ENCODE data around the gene PTPA. TPM values are rescaled to one million over a fixed set of nuclear protein-coding genes. Genes with fewer than 3 reads are reported as not detected.
"Not testable (repeated sequence)": the region's sequence is repeated elsewhere in the genome, so short reads cannot be mapped to it uniquely, and the experiment has no call there.

PTPA gene
- total RNA-seq, 4 donors from 2014 or later, result 59.1 to 108 (median 83.8) TPM

GRCh38 chr9:129187042-129187441, 75.8 kb downstream of the PTPA start:
- Histone ChIP-seq H3K27ac (no peak overlapping the region), H3K4me3 (no peak overlapping the region), H3K4me1 (peaks cover 4% of the 10 kb centered on the region), H3K27me3 (no peaks in the 10 kb centered on the region), H3K36me3 (no peaks in the 10 kb centered on the region), H3K9me3 (no peaks in the 10 kb centered on the region)
- no peak for TF ChIP-seq CTCF (IDR thresholded peaks at IDR 0.05)
- no peak for TF ChIP-seq POLR2AphosphoS5 (IDR thresholded peaks at IDR 0.05)
- no peak for TF ChIP-seq POLR2A (IDR thresholded peaks at IDR 0.05)
- no peak for TF ChIP-seq EP300 (IDR thresholded peaks at IDR 0.05)
- no peak for DNase-seq (ENCODE audit: low spot score in 2 of 2)
- 83% methylated on average over 1 of the region's 1 CpG for WGBS

GRCh38 chr9:129189971-129190370, 78.8 kb downstream of the PTPA start:
- H3K9me3 ChIP-seq; H3K36me3 ChIP-seq; H3K27ac ChIP-seq; H3K4me1 ChIP-seq; DNase-seq (ENCODE audit: low spot score in 2 of 2); H3K27me3 ChIP-seq; H3K4me3 ChIP-seq: not testable (repeated sequence)
- WGBS, result 93% methylated on average over 8 of the region's 8 CpGs

- WGBS, result 95% methylated on average over 7 of the region's 7 CpGs
These were observed 80.0 kb downstream of the PTPA start for GRCh38 chr9:129191234-129191633.

GRCh38 chr9:129193655-129194054, 82.4 kb downstream of the PTPA start:
- WGBS, result 83% methylated on average over 7 of the region's 7 CpGs
- H3K4me3 ChIP-seq, result no peak overlapping the region
- DNase-seq (ENCODE audit: low spot score in 2 of 2), result no peak
- H3K9me3 ChIP-seq, result no peaks in the 10 kb centered on the region
- peaks cover 10% of the 10 kb centered on the region for H3K4me1 ChIP-seq
- H3K36me3 ChIP-seq, result no peaks in the 10 kb centered on the region
- no peak overlapping the region for H3K27ac ChIP-seq
- TF ChIP-seq POLR2AphosphoS5 (IDR thresholded peaks at IDR 0.05) (no peak), CTCF (IDR thresholded peaks at IDR 0.05) (no peak), POLR2A (IDR thresholded peaks at IDR 0.05) (no peak), EP300 (IDR thresholded peaks at IDR 0.05) (no peak)
- H3K27me3 ChIP-seq, result peaks cover 5% of the 10 kb centered on the region

More at GRCh38 chr9:129191234-129191633, 80.0 kb downstream of the PTPA start:
- no peak overlapping the region for H3K27ac ChIP-seq
- H3K36me3 ChIP-seq, result no peaks in the 10 kb centered on the region
- H3K9me3 ChIP-seq, result no peaks in the 10 kb centered on the region
- no peaks in the 10 kb centered on the region for H3K4me1 ChIP-seq
- peaks cover 5% of the 10 kb centered on the region for H3K27me3 ChIP-seq
- H3K4me3 ChIP-seq, result no peak overlapping the region
- TF ChIP-seq POLR2AphosphoS5 (IDR thresholded peaks at IDR 0.05) (no peak), EP300 (IDR thresholded peaks at IDR 0.05) (no peak), CTCF (IDR thresholded peaks at IDR 0.05) (no peak), POLR2A (IDR thresholded peaks at IDR 0.05) (no peak)
- DNase-seq (ENCODE audit: low spot score in 2 of 2), result no peak

- TF ChIP-seq EP300 (IDR thresholded peaks at IDR 0.05) (no peak), POLR2AphosphoS5 (IDR thresholded peaks at IDR 0.05) (no peak), POLR2A (IDR thresholded peaks at IDR 0.05) (no peak), CTCF (IDR thresholded peaks at IDR 0.05) (no peak)
- DNase-seq (ENCODE audit: low spot score in 2 of 2), result no peak
- Histone ChIP-seq H3K9me3 (no peaks in the 10 kb centered on the region), H3K27ac (no peak overlapping the region), H3K36me3 (no peaks in the 10 kb centered on the region), H3K27me3 (peaks cover 5% of the 10 kb centered on the region), H3K4me1 (peaks cover 16% of the 10 kb centered on the region), H3K4me3 (no peak overlapping the region)
- WGBS, result 78% methylated on average over 3 of the region's 3 CpGs
These were observed 83.0 kb downstream of the PTPA start for GRCh38 chr9:129194221-129194620.

- Histone ChIP-seq H3K27ac (no peak overlapping the region), H3K36me3 (no peaks in the 10 kb centered on the region), H3K27me3 (peaks cover 5% of the 10 kb centered on the region), H3K4me1 (peaks cover 16% of the 10 kb centered on the region), H3K4me3 (no peak overlapping the region), H3K9me3 (no peaks in the 10 kb centered on the region)
- DNase-seq (ENCODE audit: low spot score in 2 of 2), result no peak
- 90% methylated on average over 9 of the region's 10 CpGs for WGBS
- TF ChIP-seq POLR2A (IDR thresholded peaks at IDR 0.05) (no peak), POLR2AphosphoS5 (IDR thresholded peaks at IDR 0.05) (no peak), EP300 (IDR thresholded peaks at IDR 0.05) (no peak), CTCF (IDR thresholded peaks at IDR 0.05) (no peak)
These were observed 84.4 kb downstream of the PTPA start for GRCh38 chr9:129195606-129196005.

- WGBS, result 90% methylated on average over 6 of the region's 6 CpGs
- not testable (repeated sequence) for H3K27me3 ChIP-seq, H3K27ac ChIP-seq
These were observed 85.8 kb downstream of the PTPA start for GRCh38 chr9:129197045-129197444.

More at GRCh38 chr9:129197045-129197444, 85.8 kb downstream of the PTPA start:
- not testable (repeated sequence) for H3K4me3 ChIP-seq; DNase-seq (ENCODE audit: low spot score in 2 of 2); H3K9me3 ChIP-seq; H3K36me3 ChIP-seq
- H3K4me1 ChIP-seq, result peaks cover 16% of the 10 kb centered on the region
